HepG2 (cell line): ENCODE results near the gene SLC2A10. TPM values are rescaled to one million over a fixed set of nuclear protein-coding genes. Genes with fewer than 3 reads are reported as not detected.
A peak's percentile ranks its signal among the peaks of the same experiment; 100 is the strongest.

Experiments used
- ARID5B ChIP-seq: IDR thresholded peaks from 2 replicates; pipeline ENCODE4 v1.4.0; 2020; ENCODE audit warnings: mild to moderate bottlenecking, missing genetic modification reagents
- BCL3 ChIP-seq: sonication (generic); formaldehyde crosslinking; IDR thresholded peaks from 2 replicates; pipeline ENCODE4 v1.5.1; 2020; ENCODE audit warnings: mild to moderate bottlenecking, missing genetic modification reagents, moderate library complexity
- CHD4 ChIP-seq: fragments of 200-600 bp; sonication (generic); IDR thresholded peaks from 2 replicates; pipeline ENCODE4 v1.7.0; 2017; ENCODE audit warnings: mild to moderate bottlenecking, low read length, borderline replicate concordance
- IRF2 ChIP-seq: IDR thresholded peaks from 2 replicates; pipeline ENCODE4 v1.6.1; 2018; ENCODE audit warnings: missing genetic modification reagents, missing compliant biosample characterization
- MBD4 ChIP-seq: IDR thresholded peaks from 2 replicates; pipeline ENCODE4 v1.6.1; 2012; ENCODE audit warnings: low read length, inconsistent platforms, borderline replicate concordance
- MXI1 ChIP-seq: IDR thresholded peaks from 3 replicates; pipeline ENCODE4 v1.6.1; 2012; ENCODE audit warnings: low read depth, low read length, inconsistent platforms, borderline replicate concordance
- NFIB ChIP-seq: sonication (generic); formaldehyde crosslinking; IDR thresholded peaks from 2 replicates; pipeline ENCODE4 v1.9.0; 2021; ENCODE audit warnings: missing genetic modification reagents, mild to moderate bottlenecking, borderline replicate concordance
- ZNF205 ChIP-seq: IDR thresholded peaks from 2 replicates; pipeline ENCODE4 v1.6.1; 2018; ENCODE audit warnings: missing biosample characterization, missing genetic modification reagents
- ZNF280D ChIP-seq: sonication (generic); formaldehyde crosslinking; IDR thresholded peaks from 2 replicates; pipeline ENCODE4 v1.5.1; 2020; ENCODE audit warnings: mild to moderate bottlenecking, missing genetic modification reagents
- ZNF605 ChIP-seq: sonication (generic); formaldehyde crosslinking; IDR thresholded peaks from 2 replicates; pipeline ENCODE4 v1.8.0; 2022; ENCODE audit warnings: mild to moderate bottlenecking, missing genetic modification reagents
- ZNF644 ChIP-seq: IDR thresholded peaks from 2 replicates; pipeline ENCODE4 v1.6.1; 2016; ENCODE audit warnings: low read depth
- ZNF772 ChIP-seq: sonication (generic); formaldehyde crosslinking; IDR thresholded peaks from 2 replicates; pipeline ENCODE4 v1.5.0; 2020; ENCODE audit warnings: mild to moderate bottlenecking, missing genetic modification reagents
- ZNF776 ChIP-seq: sonication (generic); formaldehyde crosslinking; IDR thresholded peaks from 2 replicates; pipeline ENCODE4 v1.4.0; 2020; ENCODE audit warnings: mild to moderate bottlenecking, missing genetic modification reagents
- polyA plus RNA-seq, 8 experiments: library from polyadenylated mRNA; depleted of rRNA in 3 of 8; stranded (reverse) in 7 of 8; unstranded in 1 of 8; fragments of >200 nt; fragmentation: Illumina TruSeq in 4 of 8; extraction: Trizol in 4 of 8; gene quantifications; 2 replicates each; pipeline versions ENCODE4 v1.2.1 to v1.2.3, GENCODE V29; 2011 to 2016; ENCODE audit warnings: low read depth in 4 of 8, missing spikeins in 1 of 8, mixed read lengths in 1 of 8; ENCODE audit not compliant: insufficient read depth in 1 of 8
- total RNA-seq, 5 experiments: library from RNA; depleted of rRNA; stranded (reverse); fragments of >200 nt; fragmentation: Illumina TruSeq; extraction: Trizol; gene quantifications; 2 replicates each; pipeline ENCODE4 v1.2.3, GENCODE V29; 2016; ENCODE audit warnings: low read depth in 1 of 5
- TF ChIP-seq, protein P1 (sequence below): sonication (generic); formaldehyde crosslinking; IDR thresholded peaks from 2 replicates; pipeline ENCODE4 v1.4.0; 2020; ENCODE audit warnings: missing genetic modification reagents
- TF ChIP-seq, protein P2 (sequence below): fragments of 450-650 bp; IDR thresholded peaks from 2 replicates; pipeline ENCODE4 v1.6.1; 2016

SLC2A10 gene
- total and polyA plus RNA-seq, 2 of the 13 experiments (the other 11 are each of a cell fraction or from before 2014, with no cell fraction given): 16.0 to 18.4 TPM

DNA sequence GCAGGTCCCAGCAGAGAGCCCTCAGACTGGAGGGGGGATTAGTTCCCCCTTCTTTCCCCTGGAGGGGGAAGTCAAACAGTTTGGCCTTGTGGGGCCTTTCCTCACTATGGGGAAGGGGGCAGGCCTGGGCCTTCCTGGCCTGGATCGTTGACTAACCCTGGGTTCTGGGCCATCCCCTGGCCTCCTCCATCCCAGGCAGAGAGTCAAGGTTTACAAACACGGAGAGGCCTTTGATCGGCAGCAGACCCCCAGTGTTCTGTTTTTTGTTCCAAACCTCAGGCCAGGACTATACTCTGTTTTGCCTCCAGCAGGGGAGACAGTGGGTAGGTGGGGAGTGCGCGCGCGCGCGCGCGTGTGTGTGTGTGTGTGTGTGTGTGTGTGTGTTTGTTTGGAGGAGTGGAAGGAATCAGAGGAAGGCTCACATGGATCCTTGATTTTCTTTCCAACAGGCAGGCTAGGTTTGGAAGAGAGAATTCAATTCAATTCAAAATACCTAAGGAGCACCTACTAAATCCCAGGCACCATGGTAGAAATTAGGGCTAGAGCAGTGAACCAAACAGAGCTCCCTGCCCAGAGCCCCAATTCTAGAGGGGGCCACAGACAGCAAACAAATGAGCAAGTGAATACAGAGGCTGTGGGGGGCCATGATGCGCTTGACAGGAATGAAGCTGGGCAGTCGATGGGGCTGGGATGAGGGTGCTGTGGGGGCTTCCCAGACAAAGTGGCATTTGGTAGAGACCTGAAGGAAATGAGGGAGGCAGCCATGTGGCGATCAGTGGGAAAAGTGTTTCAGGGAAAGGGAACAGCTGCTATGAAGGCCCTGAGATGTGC lies 35.0 kb upstream of the SLC2A10 start (continued):
- TF ChIP-seq, protein P1, sequence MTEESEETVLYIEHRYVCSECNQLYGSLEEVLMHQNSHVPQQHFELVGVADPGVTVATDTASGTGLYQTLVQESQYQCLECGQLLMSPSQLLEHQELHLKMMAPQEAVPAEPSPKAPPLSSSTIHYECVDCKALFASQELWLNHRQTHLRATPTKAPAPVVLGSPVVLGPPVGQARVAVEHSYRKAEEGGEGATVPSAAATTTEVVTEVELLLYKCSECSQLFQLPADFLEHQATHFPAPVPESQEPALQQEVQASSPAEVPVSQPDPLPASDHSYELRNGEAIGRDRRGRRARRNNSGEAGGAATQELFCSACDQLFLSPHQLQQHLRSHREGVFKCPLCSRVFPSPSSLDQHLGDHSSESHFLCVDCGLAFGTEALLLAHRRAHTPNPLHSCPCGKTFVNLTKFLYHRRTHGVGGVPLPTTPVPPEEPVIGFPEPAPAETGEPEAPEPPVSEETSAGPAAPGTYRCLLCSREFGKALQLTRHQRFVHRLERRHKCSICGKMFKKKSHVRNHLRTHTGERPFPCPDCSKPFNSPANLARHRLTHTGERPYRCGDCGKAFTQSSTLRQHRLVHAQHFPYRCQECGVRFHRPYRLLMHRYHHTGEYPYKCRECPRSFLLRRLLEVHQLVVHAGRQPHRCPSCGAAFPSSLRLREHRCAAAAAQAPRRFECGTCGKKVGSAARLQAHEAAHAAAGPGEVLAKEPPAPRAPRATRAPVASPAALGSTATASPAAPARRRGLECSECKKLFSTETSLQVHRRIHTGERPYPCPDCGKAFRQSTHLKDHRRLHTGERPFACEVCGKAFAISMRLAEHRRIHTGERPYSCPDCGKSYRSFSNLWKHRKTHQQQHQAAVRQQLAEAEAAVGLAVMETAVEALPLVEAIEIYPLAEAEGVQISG: peak; percentile 72
- TF ChIP-seq ZNF776 (CRISPR knock-in tag) (no peak; the same call in 1 of the 2 replicates), NFIB (CRISPR knock-in tag) (no peak), MBD4 (no peak), IRF2 (CRISPR knock-in tag) (peak; percentile 64; the same call in 1 of the 2 replicates), ZNF205 (CRISPR knock-in tag) (peak; percentile 54; the same call in 1 of the 2 replicates), ZNF280D (CRISPR knock-in tag) (peak; percentile 88), ZNF772 (peak; percentile 54; the same call in 1 of the 2 replicates), ARID5B (peak; percentile 94), CHD4 (peak; percentile 61; the same call in 1 of the 2 replicates), ZNF644 (peak; percentile 92), BCL3 (CRISPR knock-in tag) (peak; percentile 94), MXI1 (peak; percentile 25; the same call in 1 of the 3 replicates), ZNF605 (CRISPR knock-in tag) (peak; percentile 96)
- TF ChIP-seq, protein P2, sequence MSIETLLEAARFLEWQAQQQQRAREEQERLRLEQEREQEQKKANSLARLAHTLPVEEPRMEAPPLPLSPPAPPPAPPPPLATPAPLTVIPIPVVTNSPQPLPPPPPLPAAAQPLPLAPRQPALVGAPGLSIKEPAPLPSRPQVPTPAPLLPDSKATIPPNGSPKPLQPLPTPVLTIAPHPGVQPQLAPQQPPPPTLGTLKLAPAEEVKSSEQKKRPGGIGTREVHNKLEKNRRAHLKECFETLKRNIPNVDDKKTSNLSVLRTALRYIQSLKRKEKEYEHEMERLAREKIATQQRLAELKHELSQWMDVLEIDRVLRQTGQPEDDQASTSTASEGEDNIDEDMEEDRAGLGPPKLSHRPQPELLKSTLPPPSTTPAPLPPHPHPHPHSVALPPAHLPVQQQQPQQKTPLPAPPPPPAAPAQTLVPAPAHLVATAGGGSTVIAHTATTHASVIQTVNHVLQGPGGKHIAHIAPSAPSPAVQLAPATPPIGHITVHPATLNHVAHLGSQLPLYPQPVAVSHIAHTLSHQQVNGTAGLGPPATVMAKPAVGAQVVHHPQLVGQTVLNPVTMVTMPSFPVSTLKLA: peak; percentile 40; the same call in 1 of the 2 replicates
